ENCODE results near the gene RTL1. TPM values are rescaled to one million over a fixed set of nuclear protein-coding genes. Genes with fewer than 3 reads are reported as not detected.

Gene RTL1
- not detected for total RNA-seq

- DNase-seq = no peak
- TF ChIP-seq POLR2A (IDR thresholded peaks at IDR 0.05) (no peak), CTCF (IDR thresholded peaks at IDR 0.05) (no peak)
- no peaks in the 10 kb centered on the region for H3K27me3 ChIP-seq
- H3K9me3 ChIP-seq = no peaks in the 10 kb centered on the region
- H3K4me3 ChIP-seq = no peak within 1 kb of the TSS
- peaks cover 0 to 19% (median 0%) of the 10 kb centered on the region in 4 donors for H3K4me1 ChIP-seq
- no peaks in the 10 kb centered on the region for H3K36me3 ChIP-seq
- no peak within 1 kb of the TSS for H3K27ac ChIP-seq
Measured at GRCh38 chr14:100903672-100904185, at the start of gene RTL1. Gene RTL1, minus strand, starts transcription at chr14:100903722. Its CDS starts 18,934 bp downstream, at chr14:100884788.

GRCh38 chr14:100950024-100950423 is 46.5 kb upstream of the RTL1 start:
- Histone ChIP-seq H3K4me1 (no peaks in the 10 kb centered on the region), H3K36me3 (no peaks in the 10 kb centered on the region), H3K27ac (no peak overlapping the region), H3K4me3 (no peak overlapping the region), H3K9me3 (no peaks in the 10 kb centered on the region), H3K27me3 (no peaks in the 10 kb centered on the region)
- no peak for TF ChIP-seq CTCF (IDR thresholded peaks at IDR 0.05)
- TF ChIP-seq POLR2A (IDR thresholded peaks at IDR 0.05) = no peak
- DNase-seq = no peak

GRCh38 chr14:100944052-100944451 is 40.5 kb upstream of the RTL1 start:
- H3K4me3 ChIP-seq = no peak overlapping the region
- no peaks in the 10 kb centered on the region for H3K4me1 ChIP-seq
- no peak for DNase-seq
- TF ChIP-seq CTCF (IDR thresholded peaks at IDR 0.05) (no peak), POLR2A (IDR thresholded peaks at IDR 0.05) (no peak)
- no peaks in the 10 kb centered on the region for H3K27me3 ChIP-seq
- H3K27ac ChIP-seq = no peak overlapping the region
- H3K36me3 ChIP-seq = no peaks in the 10 kb centered on the region
- H3K9me3 ChIP-seq = no peaks in the 10 kb centered on the region

GRCh38 chr14:100930270-100930669 is 26.7 kb upstream of the RTL1 start:
- Histone ChIP-seq H3K36me3 (no peaks in the 10 kb centered on the region), H3K27me3 (no peaks in the 10 kb centered on the region), H3K27ac (no peak overlapping the region), H3K4me3 (no peak overlapping the region), H3K4me1 (no peaks in the 10 kb centered on the region), H3K9me3 (no peaks in the 10 kb centered on the region)
- DNase-seq = no peak
- TF ChIP-seq CTCF (IDR thresholded peaks at IDR 0.05) = no peak
- no peak for TF ChIP-seq POLR2A (IDR thresholded peaks at IDR 0.05)

GRCh38 chr14:100915560-100915959 is 12.0 kb upstream of the RTL1 start:
- Histone ChIP-seq H3K27me3 (peaks cover 0 to 5% of the 10 kb centered on the region in 2 donors), H3K4me1 (no peaks in the 10 kb centered on the region), H3K9me3 (no peaks in the 10 kb centered on the region), H3K27ac (no peak overlapping the region), H3K4me3 (no peak overlapping the region), H3K36me3 (no peaks in the 10 kb centered on the region)
- DNase-seq = no peak
- no peak for TF ChIP-seq CTCF (IDR thresholded peaks at IDR 0.05)
- TF ChIP-seq POLR2A (IDR thresholded peaks at IDR 0.05) = no peak

GRCh38 chr14:100914597-100915021 is 11.1 kb upstream of the RTL1 start:
- Histone ChIP-seq H3K27me3 (peaks cover 0 to 5% of the 10 kb centered on the region in 2 donors), H3K27ac (no peak overlapping the region), H3K36me3 (no peaks in the 10 kb centered on the region), H3K4me3 (no peak overlapping the region), H3K9me3 (no peaks in the 10 kb centered on the region), H3K4me1 (no peaks in the 10 kb centered on the region)
- DNase-seq = no peak
- no peak for TF ChIP-seq POLR2A (IDR thresholded peaks at IDR 0.05)
- no peak for TF ChIP-seq CTCF (IDR thresholded peaks at IDR 0.05)

All from Peyer's patch (tissue), 4 donors.